Measurements from ENCODE around the gene NXN. TPM values are rescaled to one million over a fixed set of nuclear protein-coding genes. Genes with fewer than 3 reads are reported as not detected.

Gene NXN
- total RNA-seq, 2 donors from 2014 or later, result 124 to 201 TPM

GRCh38 chr17:935485-935884 is 44.1 kb downstream of the NXN start:
- no peak for TF ChIP-seq CTCF (conservative IDR thresholded peaks at IDR 0.05)
- Mint-ChIP-seq H3K27me3 (ENCODE audit: insufficient read depth) (no peaks in the 10 kb centered on the region), H3K9me3 (no peaks in the 10 kb centered on the region), H3K4me3 (no peak overlapping the region), H3K36me3 (ENCODE audit: low read depth) (peaks cover 31% of the 10 kb centered on the region), H3K27ac (peak overlapping the region; percentile 80), H3K4me1 (peaks cover 42% of the 10 kb centered on the region)
- Histone ChIP-seq H3K27ac (ENCODE audit: low read depth, low read length) (no peak overlapping the region), H3K4me3 (ENCODE audit: low read length) (no peak overlapping the region), H3K36me3 (ENCODE audit: control insufficient read depth, insufficient read depth, low read length) (peaks cover 43% of the 10 kb centered on the region), H3K27me3 (ENCODE audit: control insufficient read depth, insufficient read depth, low read length, poor library complexity, severe bottlenecking) (no peaks in the 10 kb centered on the region), H3K9ac (ENCODE audit: extremely low read depth, low read length, poor library complexity, severe bottlenecking) (no peak overlapping the region), H3K4me1 (ENCODE audit: control insufficient read depth, insufficient read depth, low read length) (peaks cover 5% of the 10 kb centered on the region), H3K9me3 (ENCODE audit: control insufficient read depth, low read length) (no peaks in the 10 kb centered on the region)
- no peak for DNase-seq
- WGBS, 2 experiments (ENCODE audit: insufficient coverage in 1 of 2, insufficient read length in 1 of 2), result 90 to 92% methylated on average over 8 to 11 of the region's 11 CpGs

GRCh38 chr17:933312-934073 is 46.1 kb downstream of the NXN start:
- peaks cover 12% of the 10 kb centered on the region for H3K4me1 ChIP-seq (ENCODE audit: control insufficient read depth, insufficient read depth, low read length)
- H3K4me3 ChIP-seq (ENCODE audit: low read length), result peak overlapping the region; percentile 19
- peaks cover 62% of the 10 kb centered on the region for H3K36me3 ChIP-seq (ENCODE audit: control insufficient read depth, insufficient read depth, low read length)
- 12 to 14% methylated on average over 10 to 14 of the region's 15 CpGs for WGBS, 2 experiments (ENCODE audit: insufficient coverage in 1 of 2, insufficient read length in 1 of 2)
- H3K4me3 Mint-ChIP-seq, result peak overlapping the region; percentile 30
- H3K27ac Mint-ChIP-seq, result peak overlapping the region; percentile 97
- H3K27me3 Mint-ChIP-seq (ENCODE audit: insufficient read depth), result no peaks in the 10 kb centered on the region
- no peaks in the 10 kb centered on the region for H3K9me3 Mint-ChIP-seq
- H3K27me3 ChIP-seq (ENCODE audit: control insufficient read depth, insufficient read depth, low read length, poor library complexity, severe bottlenecking), result no peaks in the 10 kb centered on the region
- TF ChIP-seq CTCF (conservative IDR thresholded peaks at IDR 0.05), result no peak
- peaks cover 53% of the 10 kb centered on the region for H3K4me1 Mint-ChIP-seq
- peak; percentile 94 for DNase-seq
- H3K9me3 ChIP-seq (ENCODE audit: control insufficient read depth, low read length), result no peaks in the 10 kb centered on the region
- peak overlapping the region; percentile 78 for H3K9ac ChIP-seq (ENCODE audit: extremely low read depth, low read length, poor library complexity, severe bottlenecking)
- peaks cover 43% of the 10 kb centered on the region for H3K36me3 Mint-ChIP-seq (ENCODE audit: low read depth)
- peak overlapping the region; percentile 74 for H3K27ac ChIP-seq (ENCODE audit: low read depth, low read length)

- H3K27ac ChIP-seq (ENCODE audit: low read depth, low read length), result no peak overlapping the region
- no peaks in the 10 kb centered on the region for H3K9me3 ChIP-seq (ENCODE audit: control insufficient read depth, low read length)
- no peaks in the 10 kb centered on the region for H3K27me3 ChIP-seq (ENCODE audit: control insufficient read depth, insufficient read depth, low read length, poor library complexity, severe bottlenecking)
- H3K9ac ChIP-seq (ENCODE audit: extremely low read depth, low read length, poor library complexity, severe bottlenecking), result no peak overlapping the region
- H3K4me3 ChIP-seq (ENCODE audit: low read length), result no peak overlapping the region
- Mint-ChIP-seq H3K27ac (peak overlapping the region; percentile 74), H3K4me3 (no peak overlapping the region), H3K9me3 (no peaks in the 10 kb centered on the region), H3K27me3 (ENCODE audit: insufficient read depth) (no peaks in the 10 kb centered on the region), H3K4me1 (peaks cover 63% of the 10 kb centered on the region), H3K36me3 (ENCODE audit: low read depth) (peaks cover 30% of the 10 kb centered on the region)
- no peak for DNase-seq
- peaks cover 30% of the 10 kb centered on the region for H3K4me1 ChIP-seq (ENCODE audit: control insufficient read depth, insufficient read depth, low read length)
- TF ChIP-seq CTCF (conservative IDR thresholded peaks at IDR 0.05), result no peak
- H3K36me3 ChIP-seq (ENCODE audit: control insufficient read depth, insufficient read depth, low read length), result peaks cover 54% of the 10 kb centered on the region
- 96 to 97% methylated on average over 8 to 9 of the region's 9 CpGs for WGBS, 2 experiments (ENCODE audit: insufficient coverage in 1 of 2, insufficient read length in 1 of 2)
These were observed 49.3 kb downstream of the NXN start for GRCh38 chr17:930258-930657.
